Stimulated activated CD8-positive, alpha-beta memory T cell treated with anti-CD3 and anti-CD28 coated beads, Interleukin-7, amount 100 ng/mL, for 48 hours (primary cell): Measurements from ENCODE around the gene FASN.
A peak's percentile ranks its signal among the peaks of the same experiment; 100 is the strongest.

Experiments
- DNase-seq, 2 donors: peaks; one replicate each; pipeline ENCODE4 v3.0.0-alpha.2; 2020; ENCODE audit warnings: low read depth in 1 of 2; ENCODE audit errors: extremely low read depth in 1 of 2

Gene FASN

GRCh38 chr17:82059272-82060000 lies 38.6 kb downstream of the FASN start:
- no peak for DNase-seq

GRCh38 chr17:82058855-82059249 lies 39.2 kb downstream of the FASN start:
- no peak for DNase-seq

GRCh38 chr17:82058230-82058854 lies 39.7 kb downstream of the FASN start:
- DNase-seq = no peak

GRCh38 chr17:82056729-82057621 lies 41.1 kb downstream of the FASN start:
- DNase-seq = no peak

DNA sequence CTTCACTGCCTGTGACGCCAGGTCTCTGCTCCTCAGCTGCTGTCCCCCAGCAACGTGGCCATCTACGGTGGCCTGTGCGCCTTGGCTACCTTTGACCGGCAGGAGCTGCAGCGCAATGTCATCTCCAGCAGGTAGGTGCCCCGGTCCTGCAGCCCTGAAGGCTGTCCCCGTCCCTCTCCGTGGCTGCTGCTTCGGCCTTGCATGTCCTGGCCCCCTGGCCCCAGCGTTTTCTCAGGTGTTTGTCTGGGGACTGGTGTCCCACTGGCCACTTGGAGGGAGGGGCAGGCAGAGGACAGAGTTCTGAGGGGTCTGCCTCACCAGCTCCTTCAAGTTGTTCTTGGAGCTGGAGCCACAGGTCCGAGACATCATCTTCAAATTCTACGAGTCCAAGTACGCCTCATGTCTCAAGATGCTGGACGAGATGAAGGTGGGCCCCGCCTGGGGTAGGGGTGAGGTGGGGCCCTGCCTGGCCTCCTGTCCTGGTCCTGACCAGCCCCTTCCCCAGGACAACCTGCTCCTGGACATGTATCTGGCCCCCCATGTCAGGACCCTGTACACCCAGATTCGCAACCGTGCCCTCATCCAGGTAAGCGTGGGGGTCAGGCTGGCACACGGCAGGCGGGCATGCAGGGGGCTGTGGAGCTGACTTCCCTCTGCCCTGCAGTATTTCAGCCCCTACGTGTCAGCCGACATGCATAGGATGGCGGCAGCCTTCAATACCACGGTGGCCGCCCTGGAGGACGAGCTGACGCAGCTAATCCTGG lies 41.9 kb downstream of the FASN start:
- DNase-seq = no peak

DNA sequence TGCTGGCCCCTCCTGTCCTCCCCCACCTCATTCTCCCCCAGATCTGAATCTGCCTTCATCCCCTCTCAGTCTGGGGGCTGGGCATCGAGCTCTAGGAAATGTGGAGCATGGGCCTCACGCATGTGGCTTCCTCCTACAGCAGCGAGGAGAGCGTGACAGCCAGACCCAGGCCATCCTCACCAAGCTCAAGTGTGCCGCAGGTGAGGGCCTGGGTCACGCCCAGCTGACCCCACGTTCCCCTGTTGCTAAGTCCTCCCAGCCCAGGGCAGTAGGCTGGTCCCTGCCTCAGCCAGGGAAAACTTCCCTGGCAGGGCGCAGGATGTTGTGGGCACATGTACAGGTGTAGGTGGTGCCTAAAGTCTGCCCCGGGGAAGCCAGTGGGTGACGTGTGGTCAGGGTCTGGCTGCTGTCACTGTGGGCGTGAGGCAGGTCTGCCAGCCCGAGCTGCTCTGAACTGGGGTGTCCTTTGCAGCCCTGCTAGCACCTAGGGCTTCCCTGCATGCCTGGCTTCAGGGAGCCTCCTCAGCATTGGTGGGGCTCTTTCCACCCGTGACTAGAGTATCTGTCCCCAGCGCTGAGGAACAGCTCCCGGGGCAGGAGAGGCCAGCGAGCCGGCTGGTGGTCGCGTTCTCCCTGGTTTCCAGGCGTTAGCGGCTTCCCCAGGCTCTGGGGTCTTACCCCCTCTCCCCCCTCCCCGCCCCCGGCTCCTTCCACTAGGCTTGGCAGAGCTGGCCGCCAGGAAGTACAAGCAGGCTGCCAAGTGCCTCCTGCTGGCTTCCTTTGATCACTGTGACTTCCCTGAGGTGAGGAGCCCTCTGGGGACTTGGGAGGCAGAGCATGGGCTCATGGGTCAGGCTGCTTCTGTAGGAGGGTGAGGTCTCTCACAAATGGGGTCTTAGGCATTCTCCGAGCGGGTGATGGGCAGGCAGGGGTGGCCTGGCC lies 42.7 kb downstream of the FASN start:
- DNase-seq = no peak

DNA sequence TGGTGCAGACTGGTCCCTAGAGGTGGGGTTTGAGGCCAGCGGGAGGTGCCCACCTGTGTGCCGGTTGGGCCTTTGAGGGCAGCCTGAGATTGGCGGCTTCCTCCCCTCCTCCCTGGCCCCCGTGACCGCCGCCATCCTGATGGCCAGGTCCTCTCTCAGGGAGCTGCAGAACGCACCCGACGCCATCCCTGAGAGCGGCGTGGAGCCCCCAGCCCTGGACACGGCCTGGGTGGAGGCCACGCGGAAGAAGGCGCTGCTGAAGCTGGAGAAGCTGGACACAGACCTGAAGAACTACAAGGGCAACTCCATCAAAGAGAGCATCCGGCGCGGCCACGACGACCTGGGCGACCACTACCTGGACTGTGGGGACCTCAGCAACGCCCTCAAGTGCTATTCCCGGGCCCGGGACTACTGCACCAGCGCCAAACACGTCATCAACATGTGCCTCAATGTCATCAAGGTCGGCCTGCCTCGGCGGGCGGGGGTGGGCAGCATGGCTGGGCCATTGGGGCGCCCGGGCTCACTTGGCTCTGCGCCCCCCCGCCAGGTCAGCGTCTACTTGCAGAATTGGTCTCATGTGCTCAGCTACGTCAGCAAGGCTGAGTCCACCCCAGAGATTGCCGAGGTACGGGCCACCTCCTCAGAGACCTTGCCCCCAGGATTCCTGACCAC lies 43.5 kb downstream of the FASN start:
- no peak for DNase-seq

DNA sequence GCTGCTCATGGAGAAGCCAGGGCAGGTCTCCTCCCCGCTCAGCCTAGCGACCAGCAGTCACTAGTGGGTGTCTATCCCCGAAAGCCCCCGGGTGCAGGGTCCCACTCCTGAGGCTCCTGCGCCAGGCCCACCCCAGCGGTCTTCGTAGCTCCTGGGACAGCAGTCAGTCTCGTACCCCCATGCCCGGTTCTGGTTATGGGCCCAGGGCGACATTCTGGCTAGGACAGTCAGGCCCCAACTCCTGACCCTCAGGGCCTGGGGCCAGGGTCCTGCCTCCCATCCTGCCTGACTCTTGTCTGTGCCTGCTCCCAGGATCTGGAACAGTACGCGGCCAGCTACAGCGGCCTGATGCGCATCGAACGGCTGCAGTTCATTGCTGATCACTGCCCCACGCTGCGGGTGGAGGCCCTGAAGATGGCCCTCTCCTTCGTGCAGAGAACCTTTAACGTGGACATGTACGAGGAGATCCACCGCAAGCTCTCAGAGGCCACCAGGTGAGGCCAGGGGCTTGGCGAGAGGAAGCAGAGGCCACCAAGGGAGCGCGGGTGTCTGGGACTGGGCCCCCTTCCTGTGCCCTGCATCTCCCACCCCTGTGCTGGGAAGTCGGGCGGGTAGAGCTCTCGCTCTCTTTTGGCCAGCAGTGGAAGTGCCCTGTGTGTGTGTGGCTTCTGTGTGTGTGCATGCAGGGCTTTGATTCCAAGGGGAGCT lies 44.3 kb downstream of the FASN start:
- DNase-seq = no peak

DNA sequence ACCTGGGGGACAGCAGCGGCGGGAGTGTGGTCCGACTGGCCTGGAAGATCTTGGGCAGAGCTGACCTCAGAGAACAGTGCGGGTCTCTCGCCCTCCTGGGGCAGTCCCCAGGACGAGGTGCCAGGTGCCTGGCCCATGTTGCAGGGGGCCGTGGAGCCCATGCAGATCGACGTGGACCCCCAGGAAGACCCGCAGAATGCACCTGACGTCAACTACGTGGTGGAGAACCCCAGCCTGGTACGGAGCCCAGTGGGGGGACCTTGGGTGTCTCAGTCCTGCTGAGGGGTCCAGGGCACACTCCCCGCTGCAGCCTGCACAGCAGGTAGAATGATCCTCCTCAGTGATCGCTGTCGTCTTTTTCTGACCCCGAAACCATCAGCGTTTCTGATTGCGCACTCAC lies 44.9 kb downstream of the FASN start:
- no peak for DNase-seq

GRCh38 chr17:82052638-82053059 lies 45.4 kb downstream of the FASN start:
- no peak for DNase-seq

DNA sequence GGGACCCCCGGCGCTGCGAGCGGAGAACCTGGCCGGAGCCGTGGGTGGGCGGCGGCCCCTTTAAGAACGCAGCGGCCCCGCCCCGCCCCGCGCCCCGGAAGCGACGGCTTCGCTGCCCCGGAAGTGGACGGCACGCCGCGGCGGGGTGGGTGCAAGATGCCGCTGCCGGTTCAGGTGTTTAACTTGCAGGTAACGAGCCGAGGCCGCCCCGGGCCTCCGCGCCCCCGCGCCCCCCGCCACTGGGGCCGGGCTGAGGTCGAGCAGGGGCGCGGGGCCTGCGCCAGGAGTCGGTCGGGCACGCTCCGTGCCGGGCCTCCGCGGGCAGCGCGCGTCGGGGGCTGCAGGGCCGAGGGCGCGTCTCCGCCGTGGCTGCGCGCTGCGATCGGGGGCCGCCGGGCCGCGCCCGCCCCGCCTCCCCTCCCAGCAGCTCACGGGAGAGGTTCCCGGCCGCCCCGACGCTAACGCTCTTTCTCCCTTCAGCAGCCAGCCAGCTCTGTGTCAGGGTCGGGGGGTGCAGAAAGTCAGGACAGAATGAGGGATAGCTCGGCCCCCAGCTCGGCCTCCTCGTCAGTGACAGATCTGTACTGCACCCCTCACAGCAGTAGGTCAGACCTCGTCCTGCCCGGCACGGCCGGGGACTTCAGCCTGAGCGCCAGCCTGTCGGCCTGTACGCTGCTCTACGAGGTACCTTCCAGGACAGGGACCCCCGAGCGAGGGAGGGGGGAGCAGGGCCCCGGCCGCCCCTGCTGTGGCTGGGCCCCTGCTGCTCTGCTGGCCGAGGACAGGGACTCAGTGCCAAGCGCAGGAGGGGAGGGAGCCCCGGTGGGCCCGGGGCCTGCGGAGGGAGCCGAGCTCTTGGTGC lies 46.0 kb downstream of the FASN start, which contains the start of the genes GPS1 and RFNG:
TSS of gene GPS1 (plus strand) at position 123 of the 862 bp plus-strand sequence. CDS start at position 157, 34 bp downstream.
TSS of gene RFNG (minus strand) at position 36 of the 862 bp plus-strand sequence. CDS start 45 bp downstream, outside the sequence.
- peak; percentile 76 to 78 for DNase-seq

DNA sequence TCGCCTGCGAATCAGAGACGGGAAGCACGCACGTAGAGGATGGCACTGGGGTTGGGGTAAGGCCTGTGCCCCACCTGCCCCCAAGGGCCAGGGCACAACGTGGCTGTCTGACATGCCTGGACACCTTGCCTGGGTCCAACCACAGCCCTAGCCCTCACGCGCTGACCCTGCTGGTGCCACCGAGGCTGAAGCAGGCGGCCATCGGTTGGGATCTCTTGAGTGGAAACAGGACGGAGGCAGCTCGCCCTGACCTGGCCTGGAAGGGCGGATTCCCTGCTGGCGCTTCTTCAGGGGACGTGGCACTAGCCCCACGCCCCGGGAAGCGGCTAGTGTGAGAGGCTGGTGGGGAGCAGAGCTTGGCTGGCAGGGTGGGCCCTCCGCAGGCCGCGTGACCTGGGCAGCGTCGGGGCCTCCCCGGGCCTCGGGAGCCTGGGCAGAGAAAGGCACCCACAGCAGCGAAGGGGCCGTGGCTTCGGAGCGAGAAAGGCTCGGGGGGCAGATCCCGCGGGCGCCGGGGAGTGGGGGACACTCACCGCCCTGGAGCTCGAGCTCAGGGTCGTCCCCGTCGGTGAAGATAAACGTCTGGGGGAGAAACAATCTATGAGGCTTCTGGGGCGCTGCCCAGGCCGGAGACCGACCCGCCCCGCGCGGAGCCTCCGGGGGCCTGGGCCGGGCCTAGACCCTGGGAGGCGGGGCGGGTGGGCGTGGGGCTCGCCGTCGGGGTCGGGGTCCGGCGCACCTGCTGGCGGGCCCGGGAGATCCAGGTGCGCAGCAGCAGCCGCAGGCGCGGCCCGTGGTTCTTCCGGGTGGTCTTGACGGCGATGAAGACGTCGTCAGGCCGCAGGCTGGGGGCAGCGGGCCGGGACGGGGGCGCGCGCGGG lies 47.0 kb downstream of the FASN start:
- DNase-seq = no peak

DNA sequence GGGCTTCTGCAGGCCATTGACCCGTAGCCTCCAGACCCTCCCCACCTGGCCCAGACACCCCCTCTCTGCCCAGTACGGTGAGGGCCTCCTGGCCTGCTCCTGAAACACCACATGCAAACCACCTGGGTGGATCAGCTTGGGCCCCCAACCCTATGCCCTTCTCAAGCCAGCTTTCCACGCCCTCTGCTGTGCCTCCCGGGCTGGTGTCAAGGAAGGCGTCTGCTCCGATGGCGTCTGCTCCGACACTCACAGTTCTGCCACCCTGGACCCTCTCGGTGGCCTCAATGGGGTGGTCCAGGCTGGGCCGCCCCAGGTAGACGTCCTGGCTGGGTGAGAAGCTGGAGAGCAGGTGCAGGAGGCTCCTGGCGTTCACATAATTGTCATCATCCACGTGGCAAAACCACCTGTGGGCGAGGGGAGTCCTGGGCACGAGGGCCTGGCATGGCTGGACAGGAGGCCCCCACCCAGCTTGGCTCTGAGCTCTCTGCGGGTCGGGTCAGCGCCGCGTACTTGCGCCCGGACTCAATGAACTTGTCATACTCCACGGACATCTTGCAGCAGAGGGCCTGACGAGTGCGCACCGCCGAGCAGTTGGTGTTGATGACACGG lies 47.8 kb downstream of the FASN start:
- no peak for DNase-seq

GRCh38 chr17:82049521-82049971 lies 48.5 kb downstream of the FASN start:
- DNase-seq = no peak

- no peak for DNase-seq
These were observed 48.9 kb downstream of the FASN start for GRCh38 chr17:82049106-82049505.

GRCh38 chr17:82048571-82048971 lies 49.5 kb downstream of the FASN start:
- DNase-seq = no peak
